HEK293 (cell line): ENCODE measurements around the gene ATAT1.

Experiments
- CTCF ChIA-PET: fragments of 350-600 bp; formaldehyde crosslinking; extraction: SDS; loops from one replicate; lab custom pipeline; 2021; ENCODE audit warnings: antibody characterized with exemption; lab: Yijun Ruan, JAX
- POLR2A ChIA-PET: fragments of 300-600 bp; formaldehyde crosslinking; extraction: SDS; loops from one replicate; lab custom pipeline; 2020; ENCODE audit warnings: antibody characterized with exemption, inconsistent platforms; lab: Yijun Ruan, JAX
- H3K27ac ChIP-seq: fragments of 200-500 bp; sonication (Bioruptor generic); 2 replicates; pipeline ENCODE4 v1.5.1; 2014; ENCODE audit warnings: low read depth, low read length, control low read depth, inconsistent platforms; ENCODE audit errors: extremely low read depth
- H3K36me3 ChIP-seq, 2 experiments: fragments of 200-500 bp in 1 of 2; sonication (Bioruptor generic) in 1 of 2; 1 replicate in 1 of 2; 2 replicates in 1 of 2; pipeline ENCODE4 v1.5.1; 2014 to 2017; ENCODE audit warnings: inconsistent platforms in 2 of 2, low read length in 2 of 2; ENCODE audit not compliant: control insufficient read depth in 2 of 2, insufficient read depth in 1 of 2
- H3K4me1 ChIP-seq: fragments of 200-500 bp; sonication (Bioruptor generic); 2 replicates; pipeline ENCODE4 v1.5.1; 2014; ENCODE audit warnings: mild to moderate bottlenecking, low read length, inconsistent platforms; ENCODE audit not compliant: control insufficient read depth, insufficient read depth
- H3K4me3 ChIP-seq: 2 replicates; pipeline ENCODE4 v1.5.1; 2011; ENCODE audit warnings: low read depth, mild to moderate bottlenecking, control low read depth, low read length, moderate library complexity
- H3K9me3 ChIP-seq: fragments of 200-500 bp; sonication (Bioruptor generic); 2 replicates; pipeline ENCODE4 v1.5.1; 2014; ENCODE audit warnings: low read depth, low read length, inconsistent platforms; ENCODE audit not compliant: control insufficient read depth, insufficient read depth
- MEIS1 ChIP-seq: sonication (generic); formaldehyde crosslinking; IDR thresholded peaks from 2 replicates; pipeline ENCODE4 v1.8.1; 2022; ENCODE audit warnings: missing genetic modification reagents, mild to moderate bottlenecking, borderline replicate concordance
- RBAK ChIP-seq: fragments of 450-650 bp; formaldehyde crosslinking; IDR thresholded peaks from 2 replicates; pipeline ENCODE4 v1.5.1; 2016; ENCODE audit warnings: missing biosample characterization, missing genetic modification characterization
- SCRT1 ChIP-seq: fragments of 450-650 bp; formaldehyde crosslinking; IDR thresholded peaks from 2 replicates; pipeline ENCODE4 v1.5.1; 2016; ENCODE audit warnings: missing biosample characterization, missing genetic modification characterization, borderline replicate concordance
- WT1 ChIP-seq: fragments of 450-650 bp; formaldehyde crosslinking; IDR thresholded peaks from 2 replicates; pipeline ENCODE4 v1.5.1; 2016; ENCODE audit warnings: missing biosample characterization, missing genetic modification characterization
- ZBTB20 ChIP-seq: fragments of 450-650 bp; formaldehyde crosslinking; IDR thresholded peaks from 2 replicates; pipeline ENCODE4 v1.5.1; 2016; ENCODE audit warnings: missing biosample characterization, missing genetic modification characterization
- ZBTB48 ChIP-seq: fragments of 450-650 bp; formaldehyde crosslinking; IDR thresholded peaks from 2 replicates; pipeline ENCODE4 v1.5.1; 2016; ENCODE audit warnings: missing biosample characterization, missing genetic modification characterization
- ZNF10 ChIP-seq: fragments of 450-650 bp; formaldehyde crosslinking; IDR thresholded peaks from 2 replicates; pipeline ENCODE4 v1.5.1; 2017; ENCODE audit warnings: missing biosample characterization, missing genetic modification characterization
- ZNF138 ChIP-seq: fragments of 450-650 bp; formaldehyde crosslinking; IDR thresholded peaks from 2 replicates; pipeline ENCODE4 v1.5.1; 2016; ENCODE audit warnings: missing biosample characterization, missing genetic modification characterization, borderline replicate concordance
- ZNF292 ChIP-seq: fragments of 450-650 bp; formaldehyde crosslinking; IDR thresholded peaks from 2 replicates; pipeline ENCODE4 v1.5.1; 2016; ENCODE audit warnings: low read depth, missing biosample characterization, missing genetic modification characterization, borderline replicate concordance
- ZNF426 ChIP-seq: fragments of 450-650 bp; formaldehyde crosslinking; IDR thresholded peaks from 2 replicates; pipeline ENCODE4 v1.5.1; 2017; ENCODE audit warnings: missing biosample characterization, missing genetic modification characterization, mild to moderate bottlenecking, inconsistent platforms, moderate library complexity
- ZNF530 ChIP-seq: fragments of 450-650 bp; formaldehyde crosslinking; IDR thresholded peaks from 2 replicates; pipeline ENCODE4 v1.5.1; 2016; ENCODE audit warnings: low read depth, missing biosample characterization, missing genetic modification characterization
- ZNF558 ChIP-seq: fragments of 450-650 bp; formaldehyde crosslinking; IDR thresholded peaks from 2 replicates; pipeline ENCODE4 v1.5.1; 2016; ENCODE audit warnings: missing biosample characterization, missing genetic modification characterization
- ZNF561 ChIP-seq: fragments of 450-650 bp; IDR thresholded peaks from 2 replicates; pipeline ENCODE4 v1.5.1; 2018; ENCODE audit warnings: missing biosample characterization, missing genetic modification characterization, borderline replicate concordance
- ZNF600 ChIP-seq: fragments of 450-650 bp; formaldehyde crosslinking; IDR thresholded peaks from 2 replicates; pipeline ENCODE4 v1.5.1; 2016; ENCODE audit warnings: missing biosample characterization, missing genetic modification characterization
- ZNF701 ChIP-seq: fragments of 450-650 bp; formaldehyde crosslinking; IDR thresholded peaks from 2 replicates; pipeline ENCODE4 v1.5.1; 2016; ENCODE audit warnings: missing biosample characterization, missing genetic modification characterization
- ZNF747 ChIP-seq: fragments of 450-650 bp; formaldehyde crosslinking; IDR thresholded peaks from 2 replicates; pipeline ENCODE4 v1.5.1; 2016; ENCODE audit warnings: missing biosample characterization, missing genetic modification characterization
- ZNF777 ChIP-seq: fragments of 450-650 bp; formaldehyde crosslinking; IDR thresholded peaks from 2 replicates; pipeline ENCODE4 v1.5.1; 2017; ENCODE audit warnings: missing biosample characterization, missing genetic modification characterization, borderline replicate concordance
- TF ChIP-seq, protein P1 (sequence below): fragments of 450-650 bp; formaldehyde crosslinking; optimal IDR thresholded peaks from 2 replicates; pipeline ENCODE3; 2016; ENCODE audit warnings: missing biosample characterization, mild to moderate bottlenecking, missing genetic modification characterization
- TF ChIP-seq, protein P2 (sequence below): fragments of 450-650 bp; formaldehyde crosslinking; IDR thresholded peaks from 2 replicates; pipeline ENCODE4 v1.5.1; 2016; ENCODE audit warnings: missing biosample characterization, missing genetic modification characterization
- TF ChIP-seq, protein P3 (sequence below): fragments of 450-650 bp; formaldehyde crosslinking; IDR thresholded peaks from 2 replicates; pipeline ENCODE4 v1.5.1; 2016; ENCODE audit warnings: missing biosample characterization, missing genetic modification characterization
- TF ChIP-seq, protein P4 (sequence below): fragments of 450-650 bp; formaldehyde crosslinking; IDR thresholded peaks from 2 replicates; pipeline ENCODE4 v1.5.1; 2016; ENCODE audit warnings: missing biosample characterization, missing genetic modification characterization
- TF ChIP-seq, protein P5 (sequence below): fragments of 450-650 bp; formaldehyde crosslinking; IDR thresholded peaks from 2 replicates; pipeline ENCODE4 v1.5.1; 2016; ENCODE audit warnings: missing biosample characterization, missing genetic modification characterization

ATAT1 gene

DNA sequence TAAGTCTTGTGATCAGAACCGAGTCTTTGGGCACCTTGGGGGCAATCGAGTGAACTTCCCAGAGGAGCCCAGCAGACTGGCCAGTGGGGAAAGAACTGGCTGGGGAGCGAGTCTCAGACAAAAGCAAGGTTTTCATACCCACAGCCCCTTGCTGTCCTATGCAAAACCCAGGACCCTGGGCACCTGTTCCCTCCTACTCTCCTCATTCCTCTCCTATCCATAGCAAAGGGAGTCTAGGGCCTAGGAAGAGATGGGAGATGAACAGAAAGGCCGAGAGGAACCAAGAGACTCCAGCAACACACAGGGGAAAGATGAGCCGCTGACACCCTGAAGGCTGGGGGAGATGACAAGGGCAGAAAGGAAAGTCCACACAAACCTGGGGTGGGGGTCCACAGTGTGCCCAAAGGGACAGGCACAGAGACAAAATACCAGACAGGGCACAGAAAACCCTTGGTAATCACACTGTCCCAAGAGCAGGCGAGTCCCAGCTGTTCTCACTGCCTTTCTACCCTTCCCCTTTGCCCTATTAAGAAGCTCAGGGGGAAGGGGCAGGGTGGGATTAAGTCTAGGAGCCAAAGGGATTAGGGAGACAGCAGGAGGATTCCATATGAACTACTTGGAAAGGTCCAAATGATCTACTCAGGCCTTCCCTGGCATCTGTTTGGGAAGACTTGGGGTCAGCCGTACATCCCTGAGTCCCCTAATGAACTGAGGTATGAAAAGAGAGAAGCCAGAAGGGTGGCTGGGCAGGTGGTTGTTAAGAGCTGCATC, 53.3 kb downstream of the ATAT1 start (continued):
- TF ChIP-seq, protein P1, sequence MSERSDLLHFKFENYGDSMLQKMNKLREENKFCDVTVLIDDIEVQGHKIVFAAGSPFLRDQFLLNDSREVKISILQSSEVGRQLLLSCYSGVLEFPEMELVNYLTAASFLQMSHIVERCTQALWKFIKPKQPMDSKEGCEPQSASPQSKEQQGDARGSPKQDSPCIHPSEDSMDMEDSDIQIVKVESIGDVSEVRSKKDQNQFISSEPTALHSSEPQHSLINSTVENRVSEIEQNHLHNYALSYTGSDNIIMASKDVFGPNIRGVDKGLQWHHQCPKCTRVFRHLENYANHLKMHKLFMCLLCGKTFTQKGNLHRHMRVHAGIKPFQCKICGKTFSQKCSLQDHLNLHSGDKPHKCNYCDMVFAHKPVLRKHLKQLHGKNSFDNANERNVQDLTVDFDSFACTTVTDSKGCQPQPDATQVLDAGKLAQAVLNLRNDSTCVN (tag by site-specific recombination) = no peak
- no peak for TF ChIP-seq ZNF426 (tag by site-specific recombination)

DNA sequence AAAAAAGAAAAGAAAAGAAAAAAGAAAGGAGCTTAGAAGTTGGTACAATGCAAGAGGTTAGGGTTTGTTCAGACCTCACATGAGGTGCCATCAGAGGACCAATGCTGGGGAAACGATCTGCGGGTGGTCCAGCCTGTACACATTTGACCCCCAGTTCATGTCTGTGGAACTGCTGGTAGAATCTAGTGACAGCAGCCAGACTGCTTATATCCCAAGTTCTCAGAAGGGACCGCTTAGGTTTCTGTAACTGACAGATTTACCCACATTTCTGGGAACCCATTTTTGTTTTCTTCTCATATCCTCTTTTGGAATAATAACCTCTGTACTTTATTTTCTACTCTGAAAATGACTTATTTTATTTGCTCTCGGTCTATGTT, 55.1 kb downstream of the ATAT1 start:
- Histone ChIP-seq H3K4me3 (no peak overlapping the region), H3K4me1 (peaks cover 23% of the 10 kb centered on the region), H3K36me3 (peaks cover 13 to 26% of the 10 kb centered on the region in 2 experiments; a peak in 2 of 3 replicates), H3K9me3 (no peaks in the 10 kb centered on the region), H3K27ac (peak overlapping the region; percentile 70)
- POLR2A ChIA-PET = interaction anchor here (0.5 to 7.6 kb wide), 12 partner anchors 9 to 942 kb away, joined by 3 to 120 read pairs (median 8); partner anchors contain the start of genes DHX16, IER3, MDC1 and NRM
- CTCF ChIA-PET = interaction anchor here (0.6 to 19.6 kb wide), 9 partner anchors 9 to 1281 kb away, joined by 3 to 692 read pairs (median 4); partner anchors contain the start of genes DHX16, MDC1, NRM and TUBB
- TF ChIP-seq ZNF777 (tag by site-specific recombination) (no peak), ZBTB48 (tag by site-specific recombination) (no peak), ZNF292 (tag by site-specific recombination) (no peak), ZNF747 (tag by site-specific recombination) (no peak), ZBTB20 (tag by site-specific recombination) (no peak), RBAK (tag by site-specific recombination) (no peak), MEIS1 (CRISPR knock-in tag) (no peak), WT1 (no peak), SCRT1 (tag by site-specific recombination) (no peak), ZNF138 (tag by site-specific recombination) (no peak), ZNF561 (tag by site-specific recombination) (no peak), ZNF10 (tag by site-specific recombination) (no peak), ZNF600 (tag by site-specific recombination) (no peak), ZNF530 (no peak), ZNF701 (tag by site-specific recombination) (no peak), ZNF558 (tag by site-specific recombination) (no peak)
- TF ChIP-seq, protein P2, sequence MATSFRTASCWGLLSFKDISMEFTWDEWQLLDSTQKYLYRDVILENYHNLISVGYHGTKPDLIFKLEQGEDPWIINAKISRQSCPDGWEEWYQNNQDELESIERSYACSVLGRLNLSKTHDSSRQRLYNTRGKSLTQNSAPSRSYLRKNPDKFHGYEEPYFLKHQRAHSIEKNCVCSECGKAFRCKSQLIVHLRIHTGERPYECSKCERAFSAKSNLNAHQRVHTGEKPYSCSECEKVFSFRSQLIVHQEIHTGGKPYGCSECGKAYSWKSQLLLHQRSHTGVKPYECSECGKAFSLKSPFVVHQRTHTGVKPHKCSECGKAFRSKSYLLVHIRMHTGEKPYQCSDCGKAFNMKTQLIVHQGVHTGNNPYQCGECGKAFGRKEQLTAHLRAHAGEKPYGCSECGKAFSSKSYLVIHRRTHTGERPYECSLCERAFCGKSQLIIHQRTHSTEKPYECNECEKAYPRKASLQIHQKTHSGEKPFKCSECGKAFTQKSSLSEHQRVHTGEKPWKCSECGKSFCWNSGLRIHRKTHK (tag by site-specific recombination) = no peak
- TF ChIP-seq, protein P3, sequence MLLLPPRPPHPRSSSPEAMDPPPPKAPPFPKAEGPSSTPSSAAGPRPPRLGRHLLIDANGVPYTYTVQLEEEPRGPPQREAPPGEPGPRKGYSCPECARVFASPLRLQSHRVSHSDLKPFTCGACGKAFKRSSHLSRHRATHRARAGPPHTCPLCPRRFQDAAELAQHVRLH (tag by site-specific recombination) = no peak
- TF ChIP-seq, protein P4, sequence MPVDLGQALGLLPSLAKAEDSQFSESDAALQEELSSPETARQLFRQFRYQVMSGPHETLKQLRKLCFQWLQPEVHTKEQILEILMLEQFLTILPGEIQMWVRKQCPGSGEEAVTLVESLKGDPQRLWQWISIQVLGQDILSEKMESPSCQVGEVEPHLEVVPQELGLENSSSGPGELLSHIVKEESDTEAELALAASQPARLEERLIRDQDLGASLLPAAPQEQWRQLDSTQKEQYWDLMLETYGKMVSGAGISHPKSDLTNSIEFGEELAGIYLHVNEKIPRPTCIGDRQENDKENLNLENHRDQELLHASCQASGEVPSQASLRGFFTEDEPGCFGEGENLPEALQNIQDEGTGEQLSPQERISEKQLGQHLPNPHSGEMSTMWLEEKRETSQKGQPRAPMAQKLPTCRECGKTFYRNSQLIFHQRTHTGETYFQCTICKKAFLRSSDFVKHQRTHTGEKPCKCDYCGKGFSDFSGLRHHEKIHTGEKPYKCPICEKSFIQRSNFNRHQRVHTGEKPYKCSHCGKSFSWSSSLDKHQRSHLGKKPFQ = no peak
- TF ChIP-seq, protein P5, sequence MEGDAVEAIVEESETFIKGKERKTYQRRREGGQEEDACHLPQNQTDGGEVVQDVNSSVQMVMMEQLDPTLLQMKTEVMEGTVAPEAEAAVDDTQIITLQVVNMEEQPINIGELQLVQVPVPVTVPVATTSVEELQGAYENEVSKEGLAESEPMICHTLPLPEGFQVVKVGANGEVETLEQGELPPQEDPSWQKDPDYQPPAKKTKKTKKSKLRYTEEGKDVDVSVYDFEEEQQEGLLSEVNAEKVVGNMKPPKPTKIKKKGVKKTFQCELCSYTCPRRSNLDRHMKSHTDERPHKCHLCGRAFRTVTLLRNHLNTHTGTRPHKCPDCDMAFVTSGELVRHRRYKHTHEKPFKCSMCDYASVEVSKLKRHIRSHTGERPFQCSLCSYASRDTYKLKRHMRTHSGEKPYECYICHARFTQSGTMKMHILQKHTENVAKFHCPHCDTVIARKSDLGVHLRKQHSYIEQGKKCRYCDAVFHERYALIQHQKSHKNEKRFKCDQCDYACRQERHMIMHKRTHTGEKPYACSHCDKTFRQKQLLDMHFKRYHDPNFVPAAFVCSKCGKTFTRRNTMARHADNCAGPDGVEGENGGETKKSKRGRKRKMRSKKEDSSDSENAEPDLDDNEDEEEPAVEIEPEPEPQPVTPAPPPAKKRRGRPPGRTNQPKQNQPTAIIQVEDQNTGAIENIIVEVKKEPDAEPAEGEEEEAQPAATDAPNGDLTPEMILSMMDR (tag by site-specific recombination) = no peak
